ENCODE measurements around the gene DOK1.

Gene DOK1

GRCh38 chr2:74553892-74554819 is at the start of gene DOK1, which contains the start of gene LOXL3:
TSS of gene DOK1 (plus strand) at chr2:74554720. CDS start at chr2:74554755, 35 bp downstream.
TSS of gene LOXL3 (minus strand) at chr2:74553942. CDS start at chr2:74552634, 1,308 bp downstream.
- peak; percentile 58 for DNase-seq (ENCODE audit: low read depth)

GRCh38 chr2:74505448-74506246 is 48.9 kb upstream of the DOK1 start:
- DNase-seq (ENCODE audit: low read depth) = no peak

- DNase-seq (ENCODE audit: low read depth) = peak; percentile 99
These were observed 47.2 kb upstream of the DOK1 start, which contains the start of gene PCGF1 for GRCh38 chr2:74507145-74507925. TSS of gene PCGF1 (minus strand) at chr2:74507695. CDS start at chr2:74507668, 27 bp downstream.

GRCh38 chr2:74507926-74508520 is 46.5 kb upstream of the DOK1 start:
- no peak for DNase-seq (ENCODE audit: low read depth)

GRCh38 chr2:74510272-74510671 is 44.2 kb upstream of the DOK1 start:
- no peak for DNase-seq (ENCODE audit: low read depth)

- DNase-seq (ENCODE audit: low read depth) = no peak
These were observed 43.2 kb upstream of the DOK1 start for GRCh38 chr2:74511104-74511989.

- no peak for DNase-seq (ENCODE audit: low read depth)
These were observed 41.5 kb upstream of the DOK1 start for GRCh38 chr2:74512744-74513604.

- no peak for DNase-seq (ENCODE audit: low read depth)
These were observed 40.7 kb upstream of the DOK1 start for GRCh38 chr2:74513605-74514367.

GRCh38 chr2:74514368-74515270 is 39.9 kb upstream of the DOK1 start, which contains the start of gene TLX2:
TSS of gene TLX2 (plus strand) at chr2:74514450. CDS start at chr2:74514807, 357 bp downstream.
- no peak for DNase-seq (ENCODE audit: low read depth)

GRCh38 chr2:74515271-74515980 is 39.1 kb upstream of the DOK1 start:
- DNase-seq (ENCODE audit: low read depth) = no peak

- DNase-seq (ENCODE audit: low read depth) = peak; percentile 52
These were observed 38.4 kb upstream of the DOK1 start for GRCh38 chr2:74515981-74516633.

- DNase-seq (ENCODE audit: low read depth) = no peak
These were observed 37.9 kb upstream of the DOK1 start for GRCh38 chr2:74516650-74517049.

- DNase-seq (ENCODE audit: low read depth) = no peak
These were observed 32.0 kb upstream of the DOK1 start for GRCh38 chr2:74522516-74522915.

- DNase-seq (ENCODE audit: low read depth) = no peak
These were observed 30.5 kb upstream of the DOK1 start for GRCh38 chr2:74524005-74524404.

GRCh38 chr2:74524955-74525716 is 29.4 kb upstream of the DOK1 start:
- no peak for DNase-seq (ENCODE audit: low read depth)

All from stimulated activated CD8-positive, alpha-beta memory T cell treated with anti-CD3 and anti-CD28 coated beads, Interleukin-15, amount 100 ng/mL, for 1 hour (primary cell).